Subcutaneous adipose tissue (tissue), 4 donors: Measurements from ENCODE around the gene SSR4. TPM values are rescaled to one million over a fixed set of nuclear protein-coding genes. Genes with fewer than 3 reads are reported as not detected.

ENCODE experiments used
- total RNA-seq, 4 donors: library from RNA; depleted of rRNA; stranded (reverse); fragments of >200 nt; gene quantifications; one replicate each; pipeline ENCODE4 v1.1.0, GENCODE V29; 2016
- TF ChIP-seq, protein P1 (sequence below): fragments of 450-650 bp; IDR thresholded peaks from one replicate; pipeline ENCODE4 v1.5.1; 2016; ENCODE audit warnings: low read depth, mild to moderate bottlenecking, control low read depth, antibody characterized with exemption, moderate library complexity

SSR4 gene
- total RNA-seq, 4 donors from 2014 or later: 75.4 to 172 (median 140) TPM

DNA sequence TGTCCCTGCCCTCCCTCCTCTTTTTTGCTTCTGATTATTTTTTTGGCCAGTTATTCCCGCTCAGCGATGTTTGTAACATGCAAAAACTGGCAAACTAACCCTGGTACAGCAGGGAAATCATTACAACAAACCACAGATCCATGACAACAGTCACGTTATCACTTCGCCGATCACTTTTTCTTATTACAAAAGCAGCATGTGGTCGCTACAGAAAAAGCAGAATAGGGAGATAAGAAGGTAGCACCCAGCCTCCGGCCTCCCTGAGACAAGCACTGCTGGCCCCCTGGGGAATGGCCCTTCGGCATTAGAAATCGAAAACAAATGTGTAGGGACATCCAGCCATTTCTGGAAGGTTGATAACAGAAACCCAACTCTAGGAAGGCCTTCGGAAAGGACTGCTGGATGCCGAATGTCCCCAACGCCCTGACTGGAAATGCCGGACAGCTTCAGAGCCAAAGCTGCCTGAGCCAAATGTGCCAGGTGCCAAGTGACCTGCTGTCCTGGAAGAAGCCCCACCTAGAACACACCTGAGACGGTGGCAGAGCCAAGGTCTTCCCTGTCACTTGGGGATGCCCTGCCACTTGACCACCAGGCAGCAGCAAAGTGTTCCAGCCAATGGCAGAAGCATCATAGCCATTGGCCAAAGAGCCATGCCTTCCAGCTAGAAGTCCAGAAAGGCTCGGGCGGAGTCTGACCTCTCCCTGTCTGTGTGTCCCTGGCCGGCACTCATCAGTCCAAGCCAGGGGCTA lies 3.2 kb upstream of the SSR4 start:
- TF ChIP-seq, protein P1, sequence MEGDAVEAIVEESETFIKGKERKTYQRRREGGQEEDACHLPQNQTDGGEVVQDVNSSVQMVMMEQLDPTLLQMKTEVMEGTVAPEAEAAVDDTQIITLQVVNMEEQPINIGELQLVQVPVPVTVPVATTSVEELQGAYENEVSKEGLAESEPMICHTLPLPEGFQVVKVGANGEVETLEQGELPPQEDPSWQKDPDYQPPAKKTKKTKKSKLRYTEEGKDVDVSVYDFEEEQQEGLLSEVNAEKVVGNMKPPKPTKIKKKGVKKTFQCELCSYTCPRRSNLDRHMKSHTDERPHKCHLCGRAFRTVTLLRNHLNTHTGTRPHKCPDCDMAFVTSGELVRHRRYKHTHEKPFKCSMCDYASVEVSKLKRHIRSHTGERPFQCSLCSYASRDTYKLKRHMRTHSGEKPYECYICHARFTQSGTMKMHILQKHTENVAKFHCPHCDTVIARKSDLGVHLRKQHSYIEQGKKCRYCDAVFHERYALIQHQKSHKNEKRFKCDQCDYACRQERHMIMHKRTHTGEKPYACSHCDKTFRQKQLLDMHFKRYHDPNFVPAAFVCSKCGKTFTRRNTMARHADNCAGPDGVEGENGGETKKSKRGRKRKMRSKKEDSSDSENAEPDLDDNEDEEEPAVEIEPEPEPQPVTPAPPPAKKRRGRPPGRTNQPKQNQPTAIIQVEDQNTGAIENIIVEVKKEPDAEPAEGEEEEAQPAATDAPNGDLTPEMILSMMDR: no peak

DNA sequence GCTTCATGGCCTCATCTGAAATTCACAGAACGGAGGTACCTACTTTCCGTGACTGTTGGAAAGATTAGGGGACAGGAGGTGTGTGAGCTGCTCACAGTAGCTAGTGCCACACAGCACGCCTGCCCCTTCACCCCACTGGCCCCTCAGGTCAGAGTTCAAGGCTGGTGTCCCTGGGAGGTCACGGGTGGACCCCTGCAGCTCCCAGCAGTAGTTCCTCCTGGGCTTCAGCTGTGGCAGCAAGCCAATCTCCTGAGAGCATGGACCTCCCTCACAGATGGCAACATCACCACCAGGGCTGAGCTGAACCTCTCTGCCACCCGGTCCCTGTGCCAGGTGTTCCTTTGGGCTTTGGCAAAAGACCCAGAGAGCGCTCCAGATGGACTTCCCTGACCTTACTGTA lies 2.1 kb upstream of the SSR4 start:
- TF ChIP-seq, protein P1: no peak

DNA sequence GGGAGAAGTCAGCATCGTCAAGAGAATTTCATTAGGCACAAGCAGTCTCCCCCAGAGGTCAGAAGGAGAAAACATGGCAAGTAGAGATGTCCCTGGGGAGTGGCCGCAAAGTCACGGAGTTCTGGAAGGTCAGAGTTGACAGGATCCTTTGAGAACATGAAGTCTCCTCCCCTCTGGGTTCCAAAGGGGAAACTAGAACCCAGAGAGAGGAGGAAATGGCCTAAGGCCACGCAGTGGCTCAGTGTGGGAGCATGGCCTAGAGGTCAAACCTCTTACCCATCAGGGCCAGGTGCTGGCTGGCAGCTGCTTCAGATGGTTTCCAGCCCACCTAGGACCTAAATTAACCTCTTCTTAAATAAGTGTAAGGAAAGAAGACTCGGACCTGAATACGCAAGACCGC lies 1.2 kb upstream of the SSR4 start:
- TF ChIP-seq, protein P1: no peak

DNA sequence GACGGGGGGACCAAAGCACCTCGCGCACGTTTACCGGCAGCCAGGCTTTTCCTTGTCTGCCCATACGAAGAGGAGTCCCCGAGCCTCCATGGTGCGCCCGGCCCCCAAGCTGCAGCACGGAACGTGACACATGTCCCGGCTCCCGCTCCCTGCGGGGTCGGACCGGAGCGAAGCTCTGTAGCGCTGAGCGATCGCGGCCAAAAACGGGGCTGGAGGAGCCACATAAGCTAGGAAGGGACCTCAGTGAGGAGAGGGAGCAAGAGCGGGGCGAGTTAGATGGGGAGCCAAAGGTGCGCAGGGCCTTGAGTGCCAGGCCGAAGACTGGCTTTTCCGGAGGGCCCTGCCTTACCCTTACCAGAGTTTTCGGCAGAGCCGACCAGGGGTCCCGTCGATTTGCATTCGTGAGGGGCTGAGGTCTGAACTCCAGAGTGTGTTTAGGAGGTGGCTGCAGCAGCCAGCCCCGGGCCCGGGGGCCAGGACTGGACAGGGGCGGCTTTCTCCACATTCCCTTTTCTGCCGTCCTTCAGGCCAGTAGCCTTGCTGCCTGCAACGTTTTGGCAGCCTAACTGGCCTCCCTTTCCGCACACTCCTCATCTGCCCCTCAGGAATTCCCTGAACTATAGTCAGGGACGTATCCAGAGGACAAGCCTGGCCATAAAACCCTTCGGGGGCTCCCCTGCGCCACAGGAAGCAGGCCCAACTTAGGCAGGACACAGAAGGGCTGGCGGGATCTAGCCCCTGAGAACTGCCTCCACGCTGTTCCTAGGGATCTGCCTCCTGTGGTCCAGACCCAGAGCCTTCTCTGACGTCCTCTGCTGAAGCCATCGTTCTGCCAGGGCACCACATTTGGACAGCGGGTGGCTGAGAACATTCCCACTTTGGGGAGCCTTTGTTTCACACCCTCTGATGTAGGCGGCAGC lies 689 bp downstream of the SSR4 start:
- TF ChIP-seq, protein P1: no peak

DNA sequence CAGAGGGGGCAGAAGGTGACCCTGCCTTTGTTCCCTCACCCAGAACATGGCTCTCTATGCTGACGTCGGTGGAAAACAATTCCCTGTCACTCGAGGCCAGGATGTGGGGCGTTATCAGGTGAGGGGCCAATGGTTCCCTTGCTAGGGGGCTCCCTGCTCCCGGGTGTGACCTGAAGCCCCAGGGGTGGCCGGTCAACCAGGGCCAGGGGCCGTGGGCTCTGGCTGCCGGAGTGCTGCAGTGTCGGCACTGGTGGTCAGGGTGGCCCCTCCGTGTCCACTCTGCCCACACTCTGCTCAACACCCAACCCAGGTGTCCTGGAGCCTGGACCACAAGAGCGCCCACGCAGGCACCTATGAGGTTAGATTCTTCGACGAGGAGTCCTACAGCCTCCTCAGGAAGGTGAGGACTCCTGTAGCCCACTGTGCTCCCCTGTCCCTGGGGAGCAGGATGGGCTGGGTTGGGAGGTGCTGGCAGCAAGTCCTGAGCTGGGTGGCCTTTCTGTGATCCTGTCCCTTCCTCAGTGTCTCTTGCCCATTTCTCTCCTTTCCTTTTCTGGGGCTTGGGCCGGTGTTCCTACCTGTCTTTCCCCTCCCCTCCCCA lies 3.0 kb downstream of the SSR4 start:
- TF ChIP-seq, protein P1: no peak

DNA sequence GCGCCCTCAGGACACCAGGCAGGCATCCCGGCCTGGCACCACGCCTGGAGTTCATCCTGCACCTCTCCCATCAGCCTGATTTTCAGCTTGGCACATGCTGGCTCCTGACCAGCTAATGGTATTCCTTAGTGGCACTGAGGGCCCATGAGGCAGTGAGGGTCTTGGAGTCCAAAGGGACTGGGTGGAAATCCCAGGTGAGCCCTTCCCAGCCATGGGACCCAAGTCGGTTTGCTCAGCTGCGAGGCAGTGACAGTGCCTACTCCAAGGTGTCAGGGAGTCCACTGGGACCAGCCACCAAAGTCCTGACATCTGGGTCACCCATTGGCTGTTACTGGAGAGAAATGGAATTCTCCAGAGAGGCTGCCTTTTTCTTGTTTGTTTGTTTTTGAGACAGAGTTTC lies 4.9 kb downstream of the SSR4 start:
- TF ChIP-seq, protein P1: no peak
